Measurements from ENCODE around the gene ZBP1. TPM values are rescaled to one million over a fixed set of nuclear protein-coding genes. Genes with fewer than 3 reads are reported as not detected.

The ZBP1 gene
- total RNA-seq, 2 donors from 2014 or later: 0.14 to 8.9 TPM

DNA sequence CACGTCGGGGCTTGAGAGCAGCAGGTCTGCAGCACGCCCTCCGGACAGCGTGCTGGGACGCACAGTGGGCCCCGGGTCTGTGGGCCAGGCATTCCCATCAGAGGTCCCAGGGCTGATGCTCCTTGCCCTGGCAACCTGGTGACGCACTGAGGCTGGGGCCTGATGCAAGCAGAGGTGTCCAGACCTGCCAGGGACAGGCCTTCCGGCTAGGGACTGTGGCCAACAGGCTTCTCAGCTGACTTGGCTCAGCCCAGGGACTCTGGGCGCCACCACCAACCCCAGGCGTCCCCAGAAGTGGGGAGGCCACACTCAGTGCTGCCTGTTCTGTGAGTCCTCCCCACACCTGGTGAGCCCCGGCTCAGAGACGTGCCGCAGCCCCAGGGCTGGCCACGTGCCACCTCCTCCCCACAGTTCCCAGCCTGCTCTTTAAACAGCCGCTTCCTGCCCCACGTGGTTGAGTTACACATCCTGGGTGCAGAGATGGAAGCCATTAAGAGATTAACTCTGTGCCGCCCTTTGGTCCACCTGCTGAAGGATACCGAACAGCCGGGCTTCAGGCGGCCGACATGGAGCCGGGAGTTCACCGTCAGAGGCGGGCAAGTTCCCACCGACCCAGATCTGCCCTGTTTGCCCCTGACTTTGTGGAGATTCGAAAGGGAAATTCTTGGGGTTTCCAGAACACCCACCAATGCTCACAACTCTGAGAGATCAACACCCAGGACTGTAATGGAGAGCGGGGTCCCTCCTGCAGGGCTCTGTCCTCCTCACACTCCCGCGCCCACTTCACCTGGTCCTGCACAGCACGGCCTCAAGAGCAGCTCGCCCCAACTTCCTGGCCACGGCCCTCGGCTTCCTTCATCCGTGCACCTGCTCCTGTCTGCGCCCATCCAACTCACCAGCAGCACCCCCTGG, 37.6 kb upstream of the ZBP1 start:
- H3K36me3 ChIP-seq: peaks cover 4 to 18% of the 10 kb centered on the region in 2 donors
- intact Hi-C loops (cut with DNase I): loop anchor here (5.0 kb wide), 1 partner anchor 50 kb away; no protein-coding TSS in a partner anchor
- TF ChIP-seq, protein P1, sequence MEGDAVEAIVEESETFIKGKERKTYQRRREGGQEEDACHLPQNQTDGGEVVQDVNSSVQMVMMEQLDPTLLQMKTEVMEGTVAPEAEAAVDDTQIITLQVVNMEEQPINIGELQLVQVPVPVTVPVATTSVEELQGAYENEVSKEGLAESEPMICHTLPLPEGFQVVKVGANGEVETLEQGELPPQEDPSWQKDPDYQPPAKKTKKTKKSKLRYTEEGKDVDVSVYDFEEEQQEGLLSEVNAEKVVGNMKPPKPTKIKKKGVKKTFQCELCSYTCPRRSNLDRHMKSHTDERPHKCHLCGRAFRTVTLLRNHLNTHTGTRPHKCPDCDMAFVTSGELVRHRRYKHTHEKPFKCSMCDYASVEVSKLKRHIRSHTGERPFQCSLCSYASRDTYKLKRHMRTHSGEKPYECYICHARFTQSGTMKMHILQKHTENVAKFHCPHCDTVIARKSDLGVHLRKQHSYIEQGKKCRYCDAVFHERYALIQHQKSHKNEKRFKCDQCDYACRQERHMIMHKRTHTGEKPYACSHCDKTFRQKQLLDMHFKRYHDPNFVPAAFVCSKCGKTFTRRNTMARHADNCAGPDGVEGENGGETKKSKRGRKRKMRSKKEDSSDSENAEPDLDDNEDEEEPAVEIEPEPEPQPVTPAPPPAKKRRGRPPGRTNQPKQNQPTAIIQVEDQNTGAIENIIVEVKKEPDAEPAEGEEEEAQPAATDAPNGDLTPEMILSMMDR (IDR thresholded peaks at IDR 0.05): peak in 1 of 4 experiments; percentile 9
- TF ChIP-seq POLR2A (IDR thresholded peaks at IDR 0.05) (no peak), POLR2AphosphoS5 (IDR thresholded peaks at IDR 0.05) (peak; percentile 87)
- peak; percentile 91 for DNase-seq (ENCODE audit: low spot score)
- no peak overlapping the region for H3K4me3 ChIP-seq
- peak overlapping the region; percentile 60 to 73 for H3K27ac ChIP-seq
- H3K4me1 ChIP-seq (replicated peaks): peaks cover 24% of the 10 kb centered on the region
- no peaks in the 10 kb centered on the region for H3K9me3 ChIP-seq
- 48% methylated on average over 36 of the region's 36 CpGs for WGBS
- H3K27me3 ChIP-seq (replicated peaks; ENCODE audit: insufficient read depth): no peaks in the 10 kb centered on the region

DNA sequence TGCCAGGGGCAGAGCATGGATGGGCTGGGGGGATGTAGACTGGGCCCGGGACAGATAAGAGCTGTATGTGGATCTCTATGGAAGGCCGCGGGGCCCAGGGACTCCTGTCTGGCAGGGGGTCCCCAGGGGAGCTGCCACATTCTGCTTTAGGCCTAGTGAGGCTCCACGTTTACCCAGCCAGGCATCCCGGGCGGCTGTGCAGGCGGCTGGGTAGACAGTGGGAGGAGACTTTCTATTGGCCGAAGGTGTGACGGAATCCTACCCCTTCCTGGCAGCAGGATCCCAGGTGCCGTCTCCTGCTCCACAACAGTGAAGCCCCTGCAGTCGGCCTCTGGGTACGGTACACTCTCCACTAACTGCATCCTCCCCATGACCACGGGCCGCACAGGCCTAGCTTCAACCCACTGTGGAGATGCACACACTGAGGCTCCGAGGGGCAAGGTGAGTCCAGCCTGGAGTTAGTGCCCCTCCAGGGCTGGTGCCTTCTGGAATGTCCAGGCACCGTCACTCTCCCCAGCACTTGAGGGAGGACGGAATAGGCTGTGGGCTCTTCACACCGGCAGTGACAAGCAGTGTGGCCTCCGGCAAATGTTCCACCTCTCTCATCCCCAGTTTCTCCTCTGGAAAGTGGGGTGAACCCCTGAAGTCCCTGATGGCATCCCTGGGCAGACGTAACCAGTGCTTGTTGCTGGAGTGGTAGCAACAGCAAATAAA, 36.8 kb upstream of the ZBP1 start:
- intact Hi-C loops (cut with DNase I): loop anchor here (5.0 kb wide), 1 partner anchor 50 kb away; no protein-coding TSS in a partner anchor
- Histone ChIP-seq H3K27ac (peak overlapping the region; percentile 60 to 73), H3K4me1 (replicated peaks) (peaks cover 24% of the 10 kb centered on the region), H3K4me3 (no peak overlapping the region), H3K9me3 (no peaks in the 10 kb centered on the region), H3K27me3 (replicated peaks; ENCODE audit: insufficient read depth) (no peaks in the 10 kb centered on the region), H3K36me3 (peaks cover 11 to 25% of the 10 kb centered on the region in 2 donors)
- TF ChIP-seq POLR2AphosphoS5 (IDR thresholded peaks at IDR 0.05) (no peak), POLR2A (IDR thresholded peaks at IDR 0.05) (no peak)
- TF ChIP-seq, protein P1 (IDR thresholded peaks at IDR 0.05): no peak
- 79% methylated on average over 20 of the region's 20 CpGs for WGBS
- DNase-seq (ENCODE audit: low spot score): peak; percentile 19

DNA sequence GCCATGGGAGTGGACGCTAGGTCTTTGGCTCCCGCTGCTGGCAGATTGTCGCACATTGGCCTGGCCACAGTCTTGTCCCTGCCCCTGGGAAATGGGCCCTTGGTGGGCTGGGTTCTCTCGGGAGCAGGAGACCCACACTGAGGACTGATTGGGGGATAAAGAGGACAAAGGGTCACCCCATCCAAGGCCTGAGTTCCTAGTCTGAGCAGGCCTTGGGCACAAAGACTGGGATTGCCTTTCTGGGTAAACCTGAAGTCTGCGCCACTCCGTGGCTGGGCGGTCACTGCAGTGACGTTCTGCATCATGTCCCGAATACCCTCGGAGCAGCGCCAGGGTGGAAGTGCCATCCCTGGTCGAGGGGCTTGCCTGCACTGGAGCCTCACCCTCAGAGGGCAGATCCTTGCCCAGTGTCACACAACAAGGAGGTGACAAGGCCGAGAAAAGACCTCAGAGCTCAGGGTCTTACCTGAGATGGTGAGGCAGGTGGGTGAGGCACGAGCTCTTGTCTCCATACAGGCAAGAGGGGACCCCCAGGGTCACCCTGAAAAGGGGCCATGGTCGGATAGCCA, 36.1 kb upstream of the ZBP1 start:
- Histone ChIP-seq H3K36me3 (peaks cover 13 to 25% of the 10 kb centered on the region in 2 donors), H3K4me1 (replicated peaks) (peaks cover 24% of the 10 kb centered on the region), H3K27me3 (replicated peaks; ENCODE audit: insufficient read depth) (no peaks in the 10 kb centered on the region), H3K4me3 (no peak overlapping the region), H3K9me3 (no peaks in the 10 kb centered on the region), H3K27ac (peak overlapping the region; percentile 60 to 73)
- TF ChIP-seq POLR2A (IDR thresholded peaks at IDR 0.05): no peak
- DNase-seq (ENCODE audit: low spot score): peak; percentile 6
- WGBS: 89% methylated on average over 15 of the region's 15 CpGs
- intact Hi-C loops (cut with DNase I): loop anchor here (5.0 kb wide), 1 partner anchor 51 kb away; no protein-coding TSS in a partner anchor

DNA sequence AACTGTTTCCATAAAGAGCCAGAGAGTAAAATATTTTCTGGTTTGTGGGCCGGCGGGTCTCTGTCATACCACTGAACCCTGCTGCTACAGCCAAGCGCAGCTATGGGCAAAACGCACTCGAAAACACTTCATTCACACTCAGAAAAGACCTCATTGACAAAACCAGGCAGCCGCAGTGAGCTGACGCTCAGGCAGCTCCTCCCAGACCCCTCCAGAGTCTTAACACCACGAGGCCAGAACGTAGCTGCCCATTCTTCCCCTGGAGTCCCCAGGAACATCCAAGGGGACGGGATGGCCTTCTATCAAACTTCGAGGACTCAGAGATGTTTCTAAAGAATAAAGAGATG, 35.6 kb upstream of the ZBP1 start:
- TF ChIP-seq POLR2A (IDR thresholded peaks at IDR 0.05) (no peak), POLR2AphosphoS5 (IDR thresholded peaks at IDR 0.05) (no peak)
- TF ChIP-seq, protein P1 (IDR thresholded peaks at IDR 0.05): no peak
- no peak for DNase-seq (ENCODE audit: low spot score)
- Histone ChIP-seq H3K4me3 (no peak overlapping the region), H3K36me3 (peaks cover 13 to 25% of the 10 kb centered on the region in 2 donors), H3K9me3 (no peaks in the 10 kb centered on the region), H3K27me3 (replicated peaks; ENCODE audit: insufficient read depth) (no peaks in the 10 kb centered on the region), H3K4me1 (replicated peaks) (peaks cover 19% of the 10 kb centered on the region), H3K27ac (peak overlapping the region; percentile 60 to 73)
- WGBS: 88% methylated on average over 11 of the region's 11 CpGs
- intact Hi-C loops (cut with DNase I): loop anchor here (2.0 to 5.0 kb wide), 3 partner anchors 52 to 523 kb away; no protein-coding TSS in a partner anchor
